HL-60/S4 treated with phorbol 12-myristate 13-acetate at 8.2 ng/mL for 4 days and 3 days (cell line): Measurements from ENCODE around the gene FLG2.
"Not testable (repeated sequence)": the region's sequence is repeated elsewhere in the genome, so short reads cannot be mapped to it uniquely, and the experiment has no call there.

Source experiments
- in situ Hi-C: fragments of 300-500 bp; cut with MboI; formaldehyde crosslinking; loops from 2 replicates; pipeline ENCODE4 v1.15.0; 2022; ENCODE audit warnings: low sequenced_read_pairs

FLG2 gene

GRCh38 chr1:152313319-152313801 lies 46.4 kb downstream of the FLG2 start:
- in situ Hi-C loops: no loop called here

- in situ Hi-C loops: not testable (repeated sequence)
Measured at GRCh38 chr1:152312169-152312568, 47.6 kb downstream of the FLG2 start.

DNA sequence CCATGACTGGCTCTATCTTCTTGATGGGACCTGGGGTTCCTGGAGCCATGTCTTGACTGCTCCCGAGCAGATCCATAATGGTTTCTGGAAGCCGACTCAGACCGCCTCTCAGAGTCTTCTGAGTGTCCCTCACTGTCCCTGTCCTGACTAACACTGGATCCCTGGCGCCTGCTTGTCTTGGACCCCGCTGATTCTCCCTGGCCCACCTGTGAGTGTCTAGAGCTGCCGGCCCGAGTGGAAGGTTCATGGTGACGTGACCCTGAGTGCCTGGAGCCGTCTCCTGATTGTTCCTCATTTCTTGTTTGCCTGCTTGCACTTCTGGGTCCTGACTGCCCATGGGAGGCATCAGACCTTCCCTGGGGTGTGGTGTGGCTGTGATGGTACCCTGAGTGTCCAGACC lies 49.9 kb downstream of the FLG2 start:
- in situ Hi-C loops: no loop called here

GRCh38 chr1:152309320-152309901 lies 50.4 kb downstream of the FLG2 start:
- in situ Hi-C loops: not testable (repeated sequence)

GRCh38 chr1:152308758-152309157 lies 51.0 kb downstream of the FLG2 start:
- in situ Hi-C loops: not testable (repeated sequence)

DNA sequence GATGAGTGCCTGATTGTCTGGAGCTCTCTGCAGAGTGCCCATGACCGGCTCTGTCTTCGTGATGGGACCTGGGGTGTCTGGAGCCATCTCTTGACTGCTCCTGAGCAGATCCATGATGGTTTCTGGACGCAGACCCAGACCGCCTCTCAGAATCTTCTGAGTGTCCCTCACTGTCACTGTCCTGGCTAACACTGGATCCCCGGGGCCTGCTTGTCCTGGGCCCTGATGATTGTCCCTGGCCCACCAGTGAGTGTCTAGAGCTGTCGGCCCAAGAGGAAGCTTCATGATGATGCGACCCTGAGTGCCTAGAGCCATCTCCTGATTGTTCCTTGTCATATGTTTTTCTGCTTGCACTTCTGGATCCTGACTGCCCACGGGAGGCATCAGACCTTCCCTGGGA lies 51.8 kb downstream of the FLG2 start:
- in situ Hi-C loops: not testable (repeated sequence)

DNA sequence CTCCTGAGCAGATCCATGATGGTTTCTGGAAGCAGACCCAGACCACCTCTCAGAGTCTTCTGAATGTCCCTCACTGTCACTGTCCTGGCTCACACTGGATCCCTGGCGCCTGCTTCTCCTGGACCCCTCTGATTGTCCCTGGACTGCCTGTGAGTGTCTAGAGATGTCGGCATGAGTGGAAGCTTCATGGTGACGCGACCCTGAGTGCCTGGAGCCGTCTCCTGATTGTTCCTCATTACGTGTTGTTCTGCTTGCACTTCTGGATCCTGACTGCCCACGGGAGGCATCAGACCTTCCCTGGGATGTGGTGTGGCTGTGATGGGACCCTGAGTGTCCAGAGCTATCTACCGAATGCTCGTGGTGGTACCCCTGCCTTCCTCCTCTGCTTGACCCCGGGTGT lies 53.7 kb downstream of the FLG2 start:
- in situ Hi-C loops: not testable (repeated sequence)

GRCh38 chr1:152304773-152305172 lies 55.0 kb downstream of the FLG2 start:
- in situ Hi-C loops: not testable (repeated sequence)

- in situ Hi-C loops: not testable (repeated sequence)
Measured at GRCh38 chr1:152303139-152303872, 56.5 kb downstream of the FLG2 start.
